K562 (cell line): ENCODE results near the gene DRC3. TPM values are rescaled to one million over a fixed set of nuclear protein-coding genes. Genes with fewer than 3 reads are reported as not detected.

ENCODE experiments used
- ATAC-seq: fragments of 200-7000 bp; cut with Tn5 transposase; 3 replicates; pipeline ENCODE4 v1.9.1; 2020; ENCODE audit warnings: moderate library complexity
- BruUV-seq: library from RNA; stranded (reverse); fragments of 400-500 nt; replicated peaks from 2 replicates; lab custom pipeline; 2021; lab: Mats Ljungman, UMichigan
- CTCF ChIA-PET: fragments of 300-600 bp; formaldehyde crosslinking; extraction: SDS; loops from one replicate; lab custom pipeline; 2021; ENCODE audit warnings: low intra/inter-chr PET ratio; lab: Yijun Ruan, JAX
- POLR2A ChIA-PET: fragments of 300-600, 350-650 bp; sonication (Branson Sonifier 250); formaldehyde crosslinking; extraction: SDS; loops from one replicate; lab custom pipeline; 2021; ENCODE audit warnings: antibody characterized with exemption, inconsistent platforms; lab: Yijun Ruan, JAX
- DNase-seq, 4 experiments: peaks; one replicate each; pipeline versions ENCODE4 v3.0.0 to v3.0.0-alpha.2; 2011 to 2018; ENCODE audit warnings: low spot score in 3 of 4, mixed read lengths in 3 of 4; ENCODE audit errors: extremely low read depth in 1 of 4
- FAIRE-seq: peaks from 2 replicates; lab custom pipeline; 2011; peaks lifted over from hg19 to GRCh38; lab: Jason Lieb, UNC
- H2AFZ ChIP-seq: 2 replicates; pipeline ENCODE4 v1.6.0; 2011; ENCODE audit warnings: low read depth, low read length, control low read depth, inconsistent platforms
- H3K27ac ChIP-seq: fragments of 200-600 bp; 3 replicates; pipeline ENCODE4 v1.8.0; 2011; ENCODE audit warnings: low read depth, mild to moderate bottlenecking, control low read depth, inconsistent platforms, low read length, moderate library complexity, mixed read lengths; ENCODE audit errors: extremely low read depth
- H3K27me3 ChIP-seq, 2 experiments: fragments of 300-600 bp in 1 of 2; 2 replicates in 1 of 2; 3 replicates in 1 of 2; pipeline versions ENCODE4 v1.6.0 to v1.8.0; 2011; ENCODE audit warnings: inconsistent platforms in 2 of 2, low read length in 2 of 2, mild to moderate bottlenecking in 1 of 2, mixed read lengths in 1 of 2, moderate library complexity in 1 of 2; ENCODE audit not compliant: control insufficient read depth in 2 of 2, insufficient read depth in 2 of 2
- H3K36me3 ChIP-seq: fragments of 300-600 bp; 3 replicates; pipeline ENCODE4 v1.8.0; 2011; ENCODE audit warnings: mild to moderate bottlenecking, low read length, inconsistent platforms; ENCODE audit not compliant: control insufficient read depth, insufficient read depth
- H3K4me1 ChIP-seq, 2 experiments: fragments of 200-600 bp in 1 of 2; replicated peaks in 1 of 2; 2 replicates in 1 of 2; 3 replicates in 1 of 2; pipeline versions ENCODE4 v1.5.1 to v1.8.0; 2011; ENCODE audit warnings: inconsistent platforms in 2 of 2, low read length in 2 of 2, mild to moderate bottlenecking in 1 of 2, mixed read lengths in 1 of 2, moderate library complexity in 1 of 2; ENCODE audit not compliant: control insufficient read depth in 2 of 2, insufficient read depth in 2 of 2
- H3K4me2 ChIP-seq: 2 replicates; pipeline ENCODE4 v1.6.1; 2011; ENCODE audit warnings: low read length, control low read depth, inconsistent platforms, mixed read lengths; ENCODE audit not compliant: insufficient read depth
- H3K4me3 ChIP-seq: fragments of 200-600 bp; sonication (generic), shearing (Covaris generic); 2 replicates; pipeline ENCODE4 v1.5.1; 2016; ENCODE audit warnings: control low read depth, inconsistent platforms
- H3K79me2 ChIP-seq: fragments of 200-600 bp; 3 replicates; pipeline ENCODE4 v1.8.0; 2011; ENCODE audit warnings: low read length, inconsistent platforms; ENCODE audit not compliant: control insufficient read depth, insufficient read depth
- H3K9ac ChIP-seq, 2 experiments: 2 replicates each; pipeline versions ENCODE4 v1.6.0 to v1.6.1; 2011; ENCODE audit warnings: low read depth in 2 of 2, low read length in 2 of 2, control low read depth in 1 of 2, inconsistent platforms in 1 of 2, mild to moderate bottlenecking in 1 of 2, mixed read lengths in 1 of 2; ENCODE audit not compliant: insufficient read depth in 1 of 2
- H3K9me1 ChIP-seq: one replicate; pipeline ENCODE4 v1.6.0; 2011; ENCODE audit warnings: inconsistent platforms, mild to moderate bottlenecking, low read length, moderate library complexity; ENCODE audit not compliant: control insufficient read depth, insufficient read depth
- H3K9me3 ChIP-seq: replicated peaks from 2 replicates; pipeline ENCODE4 v1.5.1; 2011; ENCODE audit warnings: low read depth, low read length, inconsistent platforms; ENCODE audit not compliant: control insufficient read depth, insufficient read depth
- H4K20me1 ChIP-seq: replicated peaks from 2 replicates; pipeline ENCODE4 v1.6.1; 2011; ENCODE audit warnings: low read length, inconsistent platforms, mixed read lengths; ENCODE audit not compliant: control insufficient read depth, insufficient read depth
- HMG20B ChIP-seq: fragments of 250-450 bp; sonication (Bioruptor Pico); IDR thresholded peaks from 2 replicates; pipeline ENCODE4 v1.5.0; 2021; ENCODE audit warnings: mild to moderate bottlenecking
- HNRNPL ChIP-seq: fragments of 200-400 bp; formaldehyde crosslinking; IDR thresholded peaks from 2 replicates; pipeline ENCODE4 v1.6.1; 2017; ENCODE audit warnings: low read depth, mild to moderate bottlenecking, low read length
- NR2C2 ChIP-seq, 2 experiments: fragments of 200-800 bp in 1 of 2; sonication (Bioruptor generic) in 1 of 2; sonication (generic) in 1 of 2; formaldehyde crosslinking in 1 of 2; IDR thresholded peaks; 2 replicates each; pipeline versions ENCODE4 v1.6.1 to v1.8.0; 2016 to 2022; ENCODE audit warnings: mild to moderate bottlenecking in 1 of 2, missing compliant biosample characterization in 1 of 2, missing genetic modification characterization in 1 of 2, missing genetic modification reagents in 1 of 2
- TEAD1 ChIP-seq, 2 experiments: fragments of 450-650 bp in 1 of 2; sonication (generic) in 1 of 2; formaldehyde crosslinking; IDR thresholded peaks; 2 replicates each; pipeline versions ENCODE4 v1.4.0 to v1.8.0; 2020 to 2022; ENCODE audit warnings: mild to moderate bottlenecking in 2 of 2, missing genetic modification reagents in 1 of 2
- TEAD4 ChIP-seq, 2 experiments: sonication (generic) in 1 of 2; formaldehyde crosslinking in 1 of 2; IDR thresholded peaks; 2 replicates each; pipeline versions ENCODE4 v1.6.1 to v1.8.0; 2012 to 2022; ENCODE audit warnings: borderline replicate concordance in 1 of 2, inconsistent platforms in 1 of 2, low read length in 1 of 2, mild to moderate bottlenecking in 1 of 2, missing genetic modification reagents in 1 of 2
- TFAP4 ChIP-seq: sonication (generic); formaldehyde crosslinking; IDR thresholded peaks from 2 replicates; pipeline ENCODE4 v1.8.0; 2022; ENCODE audit warnings: missing genetic modification reagents, mild to moderate bottlenecking, moderate library complexity, borderline replicate concordance
- TSC22D4 ChIP-seq: fragments of 450-650 bp; IDR thresholded peaks from 2 replicates; pipeline ENCODE4 v1.6.1; 2016; ENCODE audit warnings: missing genetic modification characterization, missing biosample characterization, control low read depth
- ZNF764 ChIP-seq: fragments of 250-450 bp; sonication (Bioruptor Pico); IDR thresholded peaks from 2 replicates; pipeline ENCODE4 v1.4.0; 2020; ENCODE audit warnings: low read depth, mild to moderate bottlenecking, moderate library complexity
- WGBS: fragments of 100-300 bp; shearing (Covaris generic); methylation state at CpG from one replicate; pipeline ENCODE4 v1.1.6; 2016; ENCODE audit warnings: low coverage, mixed read lengths; ENCODE audit not compliant: insufficient coverage; ENCODE audit errors: missing lambda C conversion rate; 5-methylcytosine and 5-hydroxymethylcytosine counted together
- in situ Hi-C: fragments of 300-500 bp; cut with MboI; formaldehyde crosslinking; loops from 4 replicates; pipeline ENCODE4 v1.15.0; 2018; ENCODE audit warnings: inconsistent platforms, mixed read lengths
- intact Hi-C: fragments of 100-400 bp; cut with micrococcal nuclease; formaldehyde crosslinking; loops from 2 replicates; pipeline ENCODE4 v1.14.2; 2022
- polyA plus RNA-seq, 8 experiments: library from polyadenylated mRNA; depleted of rRNA in 4 of 8; stranded (reverse) in 5 of 8; unstranded in 3 of 8; fragments of >200 nt; fragmentation: Nextera tagmentation in 2 of 8; fragmentation: Illumina TruSeq in 1 of 8; extraction: Ambion mirVana in 2 of 8; extraction: Trizol in 1 of 8; gene quantifications; 2 replicates each; pipeline versions ENCODE4 v1.2.1 to v1.2.3, GENCODE V29; 2011 to 2014; ENCODE audit warnings: inconsistent platforms in 1 of 8, missing spikeins in 1 of 8
- total RNA-seq, 7 experiments: library from RNA; depleted of rRNA in 6 of 7; stranded (reverse); fragments of >200 nt in 6 of 7; fragmentation: Illumina TruSeq in 2 of 7; extraction: Trizol in 2 of 7; gene quantifications; 2 replicates each; pipeline versions ENCODE4 v1.2.1 to v1.2.3, GENCODE V29; 2011 to 2021; ENCODE audit warnings: low replicate concordance in 1 of 7

DRC3 gene
- total and polyA plus RNA-seq, 9 of the 15 experiments (the other 6 are each of a cell fraction or from before 2014, with no cell fraction given): 0.10 to 0.84 (median 0.30) TPM; not detected in 3

GRCh38 chr17:17965152-17965721, 7.4 kb upstream of the DRC3 start:
- Histone ChIP-seq H3K79me2 (no peaks in the 10 kb centered on the region), H2AFZ (no peak overlapping the region), H3K27ac (no peak overlapping the region), H3K4me3 (no peak overlapping the region), H3K36me3 (no peaks in the 10 kb centered on the region), H3K4me1 (peaks cover 0 to 2% of the 10 kb centered on the region in 2 experiments; a peak in 1 of 5 replicates), H3K27me3 (no peaks in the 10 kb centered on the region), H3K9ac (no peak overlapping the region), H3K9me3 (no peaks in the 10 kb centered on the region), H4K20me1 (no peaks in the 10 kb centered on the region; the same call in 1 of the 2 replicates), H3K9me1 (no peaks in the 10 kb centered on the region), H3K4me2 (no peak overlapping the region)
- TF ChIP-seq TEAD1 (CRISPR knock-in tag; IDR thresholded peaks at IDR 0.05): no peak
- no peak for TF ChIP-seq NR2C2 (CRISPR knock-in tag; IDR thresholded peaks at IDR 0.05)
- TF ChIP-seq NR2C2 (tag; IDR thresholded peaks at IDR 0.05): no peak
- no peak for TF ChIP-seq HMG20B (CRISPR knock-in tag)
- TF ChIP-seq TEAD4 (IDR thresholded peaks at IDR 0.05; ENCODE audit: low read length): no peak
- TF ChIP-seq TEAD4 (CRISPR knock-in tag; IDR thresholded peaks at IDR 0.05; ENCODE audit: borderline replicate concordance): no peak
- TF ChIP-seq HNRNPL: no peak
- TF ChIP-seq ZNF764: no peak
- TF ChIP-seq TFAP4: no peak
- no peak for TF ChIP-seq TSC22D4 (tag)
- CTCF ChIA-PET: no interaction called here
- in situ Hi-C loops: no loop called here
- ATAC-seq (no peak), DNase-seq (no peak), FAIRE-seq (no peak)
- BruUV-seq: no TSS peak
- intact Hi-C loops: no loop called here
- POLR2A ChIA-PET: no interaction called here
- WGBS: 11% methylated on average over 2 of the region's 2 CpGs
